ENCODE results near the gene NTRK2. TPM values are rescaled to one million over a fixed set of nuclear protein-coding genes. Genes with fewer than 3 reads are reported as not detected.

NTRK2 gene
- total RNA-seq, 1 experiment from 2014 or later: not detected

DNA sequence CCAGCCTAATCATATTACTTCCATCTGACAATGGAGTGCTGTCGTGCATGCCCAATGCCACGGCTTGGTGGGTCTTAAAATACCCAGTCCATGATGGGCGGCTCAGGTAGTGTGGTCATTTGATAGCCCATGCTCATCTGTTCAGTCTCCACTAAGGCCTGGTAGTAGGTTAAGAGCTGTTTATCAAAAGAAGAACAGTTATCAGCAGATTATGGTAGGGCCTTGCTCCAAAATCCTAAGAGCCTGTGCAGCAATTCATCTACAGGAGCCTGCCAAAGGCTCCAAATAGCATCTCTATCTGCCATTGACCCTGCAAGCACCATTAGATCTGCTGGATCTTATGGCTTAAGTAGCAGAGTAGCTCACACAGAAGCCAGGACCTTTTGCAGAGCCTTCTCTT is 21.8 kb upstream of the NTRK2 start:
- Histone ChIP-seq H3K36me3 (ENCODE audit: control insufficient read depth in 1 of 2, insufficient read depth in 2 of 2, low read length in 2 of 2) (no peaks in the 10 kb centered on the region), H3K4me3 (replicated peaks in 1 of 2; ENCODE audit: low read depth in 1 of 2, low read length in 2 of 2) (no peak overlapping the region), H3K79me2 (ENCODE audit: insufficient read depth, low read length) (no peaks in the 10 kb centered on the region), H2AFZ (ENCODE audit: low read depth, low read length, poor library complexity, severe bottlenecking) (no peak overlapping the region), H3K9me3 (ENCODE audit: control insufficient read depth in 1 of 2, insufficient read depth in 1 of 2, low read depth in 1 of 2, low read length in 2 of 2) (no peaks in the 10 kb centered on the region), H4K20me1 (ENCODE audit: insufficient read depth) (no peaks in the 10 kb centered on the region), H3K4me1 (ENCODE audit: control insufficient read depth in 1 of 2, insufficient read depth in 2 of 2, low read length in 2 of 2) (peaks cover 0 to 5% of the 10 kb centered on the region in 2 experiments; a peak in 1 of 4 replicates), H3K27me3 (ENCODE audit: insufficient read depth, low read length) (no peaks in the 10 kb centered on the region), H3K9ac (ENCODE audit: low read length) (no peak overlapping the region), H3K9me2 (ENCODE audit: insufficient read depth) (no peaks in the 10 kb centered on the region), H3K4me2 (ENCODE audit: low read length) (no peak overlapping the region), H3K27ac (ENCODE audit: low read depth, low read length) (no peak overlapping the region)
- ChIA-PET CTCF (no interaction called here), POLR2A (no interaction called here), RAD21 (ENCODE audit: low non-redundant PET in 1 of 2, low total read pairs in 2 of 2, uncharacterized antibody in 2 of 2, unreplicated experiment in 2 of 2) (no interaction called here)
- BruUV-seq (replicated peaks): no TSS peak
- DNase-seq (ENCODE audit: low read depth, low spot score) (no peak), ATAC-seq (no peak)
- TF ChIP-seq YY1 (IDR thresholded peaks at IDR 0.05; ENCODE audit: extremely low read depth, insufficient replicate concordance, low read depth, low read length) (no peak), CEBPB (IDR thresholded peaks at IDR 0.05; ENCODE audit: low read depth) (no peak), SP1 (IDR thresholded peaks at IDR 0.05; ENCODE audit: low read depth) (no peak), ZNF274 (IDR thresholded peaks at IDR 0.05; ENCODE audit: low read depth, low read length) (no peak)
- TF ChIP-seq, protein P1, sequence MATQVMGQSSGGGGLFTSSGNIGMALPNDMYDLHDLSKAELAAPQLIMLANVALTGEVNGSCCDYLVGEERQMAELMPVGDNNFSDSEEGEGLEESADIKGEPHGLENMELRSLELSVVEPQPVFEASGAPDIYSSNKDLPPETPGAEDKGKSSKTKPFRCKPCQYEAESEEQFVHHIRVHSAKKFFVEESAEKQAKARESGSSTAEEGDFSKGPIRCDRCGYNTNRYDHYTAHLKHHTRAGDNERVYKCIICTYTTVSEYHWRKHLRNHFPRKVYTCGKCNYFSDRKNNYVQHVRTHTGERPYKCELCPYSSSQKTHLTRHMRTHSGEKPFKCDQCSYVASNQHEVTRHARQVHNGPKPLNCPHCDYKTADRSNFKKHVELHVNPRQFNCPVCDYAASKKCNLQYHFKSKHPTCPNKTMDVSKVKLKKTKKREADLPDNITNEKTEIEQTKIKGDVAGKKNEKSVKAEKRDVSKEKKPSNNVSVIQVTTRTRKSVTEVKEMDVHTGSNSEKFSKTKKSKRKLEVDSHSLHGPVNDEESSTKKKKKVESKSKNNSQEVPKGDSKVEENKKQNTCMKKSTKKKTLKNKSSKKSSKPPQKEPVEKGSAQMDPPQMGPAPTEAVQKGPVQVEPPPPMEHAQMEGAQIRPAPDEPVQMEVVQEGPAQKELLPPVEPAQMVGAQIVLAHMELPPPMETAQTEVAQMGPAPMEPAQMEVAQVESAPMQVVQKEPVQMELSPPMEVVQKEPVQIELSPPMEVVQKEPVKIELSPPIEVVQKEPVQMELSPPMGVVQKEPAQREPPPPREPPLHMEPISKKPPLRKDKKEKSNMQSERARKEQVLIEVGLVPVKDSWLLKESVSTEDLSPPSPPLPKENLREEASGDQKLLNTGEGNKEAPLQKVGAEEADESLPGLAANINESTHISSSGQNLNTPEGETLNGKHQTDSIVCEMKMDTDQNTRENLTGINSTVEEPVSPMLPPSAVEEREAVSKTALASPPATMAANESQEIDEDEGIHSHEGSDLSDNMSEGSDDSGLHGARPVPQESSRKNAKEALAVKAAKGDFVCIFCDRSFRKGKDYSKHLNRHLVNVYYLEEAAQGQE (IDR thresholded peaks at IDR 0.05; ENCODE audit: low read depth): no peak
- intact Hi-C loops (cut with micrococcal nuclease): no loop called here

Measured in HCT116 (cell line).